Measurements from ENCODE around the gene FOXN3.

The FOXN3 gene

DNA sequence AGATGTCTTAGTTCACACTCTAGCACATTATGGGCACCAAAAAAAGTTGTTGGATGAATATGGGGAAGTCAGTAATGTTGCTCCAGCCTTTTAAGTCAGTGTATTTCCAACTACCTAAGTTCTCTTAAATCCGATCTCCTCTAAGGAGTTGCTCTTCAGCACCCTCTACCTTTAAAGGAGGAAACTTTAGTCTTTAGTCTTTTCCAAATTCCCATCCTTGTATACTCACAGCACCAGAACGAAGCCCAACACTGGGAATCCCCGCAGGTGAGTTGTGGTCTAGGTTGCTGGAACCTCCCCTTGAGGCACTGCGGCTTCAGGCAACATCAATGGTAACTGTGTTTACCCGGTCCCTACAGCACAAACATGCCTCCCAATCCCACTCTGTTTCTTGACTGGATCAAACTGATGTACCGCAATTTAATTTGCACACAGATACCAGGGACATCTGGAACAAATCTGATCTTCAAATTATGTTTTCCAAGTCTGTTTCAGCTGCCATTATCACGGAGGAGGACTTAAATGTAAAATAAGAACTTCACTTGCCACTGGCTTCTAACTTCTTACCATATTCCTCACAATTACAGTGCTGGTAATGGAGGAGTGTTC lies 179.0 kb downstream of the FOXN3 start:
- H3K9me3 ChIP-seq (ENCODE audit: insufficient read depth, low read length): no peaks in the 10 kb centered on the region
- no peaks in the 10 kb centered on the region for H3K4me1 ChIP-seq (ENCODE audit: insufficient read depth, insufficient read length)
- DNase-seq (ENCODE audit: low read depth, low spot score): no peak
- no peak overlapping the region for H3K4me3 ChIP-seq (ENCODE audit: insufficient read length, low read depth)
- TF ChIP-seq ZNF274 (IDR thresholded peaks at IDR 0.05; ENCODE audit: low read depth, low read length): no peak
- TF ChIP-seq YY1 (IDR thresholded peaks at IDR 0.05; ENCODE audit: insufficient read depth, insufficient read length): no peak
- no peak for TF ChIP-seq SUZ12 (IDR thresholded peaks at IDR 0.05; ENCODE audit: extremely low read depth, insufficient read depth, insufficient read length)
- H3K27me3 ChIP-seq (ENCODE audit: insufficient read depth, insufficient read length): no peaks in the 10 kb centered on the region
- H3K9ac ChIP-seq (ENCODE audit: insufficient read length, low read depth): no peak overlapping the region
- H3K36me3 ChIP-seq (ENCODE audit: insufficient read depth, insufficient read length, low read length): peaks cover 3% of the 10 kb centered on the region

DNA sequence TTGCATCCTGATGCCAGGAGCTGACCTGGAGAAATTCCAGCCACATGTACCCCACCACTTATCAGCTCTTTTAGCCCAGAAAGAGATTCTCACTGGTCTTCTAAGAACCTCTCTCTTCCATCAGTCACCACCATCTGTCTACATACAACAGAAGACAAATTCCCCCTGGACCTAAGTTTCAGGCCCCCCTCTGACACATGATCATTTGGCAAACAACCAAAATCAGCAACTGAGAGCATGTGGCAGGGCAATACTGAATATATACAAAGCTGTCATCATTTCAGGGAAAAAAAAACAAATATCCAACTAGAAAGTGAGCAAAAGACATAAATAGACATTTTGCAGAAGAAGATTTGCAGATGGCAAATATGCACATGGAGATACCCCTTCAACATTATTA lies 180.2 kb downstream of the FOXN3 start:
- Histone ChIP-seq H3K9ac (ENCODE audit: insufficient read length, low read depth) (no peak overlapping the region), H3K4me1 (ENCODE audit: insufficient read depth, insufficient read length) (no peaks in the 10 kb centered on the region), H3K9me3 (ENCODE audit: insufficient read depth, low read length) (no peaks in the 10 kb centered on the region), H3K36me3 (ENCODE audit: insufficient read depth, insufficient read length, low read length) (peaks cover 3% of the 10 kb centered on the region), H3K27me3 (ENCODE audit: insufficient read depth, insufficient read length) (no peaks in the 10 kb centered on the region), H3K4me3 (ENCODE audit: insufficient read length, low read depth) (no peak overlapping the region)
- TF ChIP-seq SUZ12 (IDR thresholded peaks at IDR 0.05; ENCODE audit: extremely low read depth, insufficient read depth, insufficient read length) (no peak), YY1 (IDR thresholded peaks at IDR 0.05; ENCODE audit: insufficient read depth, insufficient read length) (no peak), ZNF274 (IDR thresholded peaks at IDR 0.05; ENCODE audit: low read depth, low read length) (no peak)
- no peak for DNase-seq (ENCODE audit: low read depth, low spot score)

DNA sequence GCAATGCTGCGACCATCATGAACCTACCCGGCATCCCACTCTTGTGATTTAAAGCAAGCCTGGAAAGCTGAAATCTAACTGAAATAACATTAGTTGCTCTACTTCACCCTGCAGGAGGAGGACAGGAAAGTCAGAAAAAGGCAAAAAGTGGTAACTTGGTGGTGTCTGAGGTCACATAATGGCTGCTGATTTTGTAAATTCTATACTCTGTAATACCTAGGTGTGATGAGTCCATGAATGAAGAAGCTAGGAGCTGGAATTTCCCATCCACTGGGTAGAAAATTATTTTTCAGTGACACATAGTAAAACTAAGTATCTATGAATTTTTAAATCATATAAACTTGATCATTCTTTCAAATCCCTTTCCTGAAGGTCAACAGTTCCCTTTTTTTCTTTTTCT lies 183.8 kb downstream of the FOXN3 start:
- TF ChIP-seq ZNF274 (IDR thresholded peaks at IDR 0.05; ENCODE audit: low read depth, low read length): no peak
- no peak for TF ChIP-seq SUZ12 (IDR thresholded peaks at IDR 0.05; ENCODE audit: extremely low read depth, insufficient read depth, insufficient read length)
- TF ChIP-seq YY1 (IDR thresholded peaks at IDR 0.05; ENCODE audit: insufficient read depth, insufficient read length): no peak
- no peaks in the 10 kb centered on the region for H3K9me3 ChIP-seq (ENCODE audit: insufficient read depth, low read length)
- H3K4me3 ChIP-seq (ENCODE audit: insufficient read length, low read depth): no peak overlapping the region
- H3K9ac ChIP-seq (ENCODE audit: insufficient read length, low read depth): no peak overlapping the region
- no peak for DNase-seq (ENCODE audit: low read depth, low spot score)
- no peaks in the 10 kb centered on the region for H3K27me3 ChIP-seq (ENCODE audit: insufficient read depth, insufficient read length)
- no peaks in the 10 kb centered on the region for H3K36me3 ChIP-seq (ENCODE audit: insufficient read depth, insufficient read length, low read length)
- H3K4me1 ChIP-seq (ENCODE audit: insufficient read depth, insufficient read length): no peaks in the 10 kb centered on the region

DNA sequence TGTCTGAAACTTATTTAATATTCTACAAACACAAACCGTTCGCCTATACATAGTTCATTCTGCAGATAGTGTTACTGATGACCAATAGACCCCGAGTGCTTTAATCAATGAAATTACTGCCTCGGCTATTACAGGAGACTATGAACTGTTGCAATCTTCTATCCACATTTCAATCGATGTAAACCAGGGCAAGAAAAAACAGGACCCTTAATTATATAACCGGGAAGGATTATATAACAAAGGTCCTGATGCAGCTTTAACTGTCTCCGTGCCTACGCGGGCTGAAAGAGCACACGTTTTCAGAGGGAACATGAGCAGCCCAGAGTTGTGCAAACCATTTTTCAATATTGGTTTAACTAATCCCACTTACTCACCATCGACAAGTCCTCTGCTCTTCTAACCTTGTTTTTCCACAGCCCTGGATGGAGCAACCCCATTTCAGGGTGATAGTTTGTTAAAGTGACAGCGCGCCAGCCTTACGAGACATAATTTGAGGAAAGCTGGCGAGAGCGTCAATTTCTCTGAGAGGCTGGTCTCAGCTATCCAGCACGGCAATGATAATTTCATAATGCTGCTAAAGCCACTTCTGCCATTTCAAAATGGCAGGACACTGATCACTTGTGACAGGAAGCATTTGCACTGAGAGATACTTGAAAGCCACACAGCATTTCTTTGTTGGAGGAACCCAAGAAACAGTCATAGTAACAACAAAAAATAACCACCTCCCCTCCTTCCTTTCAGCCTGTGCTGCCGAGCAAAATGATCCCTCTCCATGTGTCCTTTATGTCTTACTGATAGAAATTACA lies 184.6 kb downstream of the FOXN3 start:
- Histone ChIP-seq H3K9me3 (ENCODE audit: insufficient read depth, low read length) (no peaks in the 10 kb centered on the region), H3K27me3 (ENCODE audit: insufficient read depth, insufficient read length) (no peaks in the 10 kb centered on the region), H3K4me3 (ENCODE audit: insufficient read length, low read depth) (no peak overlapping the region), H3K4me1 (ENCODE audit: insufficient read depth, insufficient read length) (no peaks in the 10 kb centered on the region), H3K9ac (ENCODE audit: insufficient read length, low read depth) (no peak overlapping the region), H3K36me3 (ENCODE audit: insufficient read depth, insufficient read length, low read length) (no peaks in the 10 kb centered on the region)
- DNase-seq (ENCODE audit: low read depth, low spot score): no peak
- TF ChIP-seq SUZ12 (IDR thresholded peaks at IDR 0.05; ENCODE audit: extremely low read depth, insufficient read depth, insufficient read length) (no peak), ZNF274 (IDR thresholded peaks at IDR 0.05; ENCODE audit: low read depth, low read length) (no peak), YY1 (IDR thresholded peaks at IDR 0.05; ENCODE audit: insufficient read depth, insufficient read length) (no peak)

DNA sequence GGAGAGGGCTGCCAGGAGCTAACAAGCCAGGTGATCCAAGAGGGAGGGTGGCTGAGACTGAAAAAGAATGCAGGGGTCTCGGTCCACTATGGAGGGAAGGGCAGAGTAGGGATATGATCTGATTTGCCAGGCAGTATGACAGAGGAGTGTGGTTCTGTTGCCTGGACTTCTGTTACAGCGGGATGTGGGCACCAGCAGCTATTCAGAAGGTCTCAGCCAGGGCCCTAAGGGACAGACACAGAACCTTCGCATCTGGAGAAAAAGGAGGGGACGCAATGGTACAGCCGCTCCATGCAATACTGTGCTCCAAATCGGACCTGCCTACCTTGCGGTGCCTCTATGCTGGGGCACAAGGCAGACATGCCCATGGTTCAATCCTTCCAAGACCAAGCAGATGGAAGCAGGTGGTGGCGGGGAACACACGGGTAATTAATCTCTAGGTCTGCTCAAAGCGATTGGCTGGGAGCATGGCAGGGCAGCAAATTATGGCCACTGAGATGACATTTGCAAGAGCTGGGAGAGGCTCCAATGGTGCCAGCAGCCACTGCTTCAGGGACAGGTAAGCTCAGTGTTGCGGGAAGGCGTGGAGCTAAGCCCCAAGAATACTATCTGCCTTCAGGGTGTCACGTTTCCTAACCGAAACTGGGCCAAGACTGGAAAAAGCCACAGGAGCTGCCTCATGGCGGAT lies 185.5 kb downstream of the FOXN3 start:
- no peaks in the 10 kb centered on the region for H3K36me3 ChIP-seq (ENCODE audit: insufficient read depth, insufficient read length, low read length)
- H3K4me1 ChIP-seq (ENCODE audit: insufficient read depth, insufficient read length): no peaks in the 10 kb centered on the region
- no peaks in the 10 kb centered on the region for H3K27me3 ChIP-seq (ENCODE audit: insufficient read depth, insufficient read length)
- no peak overlapping the region for H3K4me3 ChIP-seq (ENCODE audit: insufficient read length, low read depth)
- TF ChIP-seq SUZ12 (IDR thresholded peaks at IDR 0.05; ENCODE audit: extremely low read depth, insufficient read depth, insufficient read length): no peak
- no peak for TF ChIP-seq ZNF274 (IDR thresholded peaks at IDR 0.05; ENCODE audit: low read depth, low read length)
- no peak for TF ChIP-seq YY1 (IDR thresholded peaks at IDR 0.05; ENCODE audit: insufficient read depth, insufficient read length)
- no peak for DNase-seq (ENCODE audit: low read depth, low spot score)
- no peaks in the 10 kb centered on the region for H3K9me3 ChIP-seq (ENCODE audit: insufficient read depth, low read length)
- H3K9ac ChIP-seq (ENCODE audit: insufficient read length, low read depth): no peak overlapping the region

DNA sequence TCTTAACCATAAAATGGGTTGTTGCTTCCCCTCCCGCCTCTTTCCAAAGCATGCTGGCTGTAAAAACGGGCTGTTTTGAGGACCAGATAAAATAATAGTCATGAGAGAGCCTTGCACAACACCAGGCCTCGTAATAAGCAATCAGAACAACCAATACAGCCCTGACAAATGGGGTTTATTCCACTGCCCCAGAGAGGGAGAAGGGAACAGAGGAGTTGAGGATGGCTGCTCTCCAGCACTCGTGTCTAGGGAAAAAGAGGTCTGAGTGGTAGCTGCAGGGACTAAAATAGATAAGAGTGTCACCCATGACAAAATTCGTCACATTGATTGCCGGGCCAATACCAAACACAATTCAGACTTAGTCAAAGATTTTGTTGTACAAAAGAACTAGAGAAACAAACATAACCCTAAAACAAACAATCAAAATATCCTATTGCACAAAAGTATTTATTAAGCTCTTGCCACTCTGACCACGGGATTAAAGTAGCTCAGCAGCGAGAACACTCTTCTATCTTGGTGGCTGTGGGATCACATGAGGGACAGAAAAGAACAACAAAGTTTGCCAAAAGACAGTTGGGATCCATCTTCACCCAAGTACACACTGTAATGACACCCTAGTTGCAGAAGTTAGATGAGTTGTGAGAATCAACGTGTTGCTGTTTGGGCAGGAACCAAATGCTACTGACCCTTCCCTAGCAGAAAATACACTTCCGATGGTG lies 188.0 kb downstream of the FOXN3 start:
- no peaks in the 10 kb centered on the region for H3K9me3 ChIP-seq (ENCODE audit: insufficient read depth, low read length)
- no peaks in the 10 kb centered on the region for H3K36me3 ChIP-seq (ENCODE audit: insufficient read depth, insufficient read length, low read length)
- no peak overlapping the region for H3K9ac ChIP-seq (ENCODE audit: insufficient read length, low read depth)
- no peak overlapping the region for H3K4me3 ChIP-seq (ENCODE audit: insufficient read length, low read depth)
- no peaks in the 10 kb centered on the region for H3K27me3 ChIP-seq (ENCODE audit: insufficient read depth, insufficient read length)
- H3K4me1 ChIP-seq (ENCODE audit: insufficient read depth, insufficient read length): no peaks in the 10 kb centered on the region
- TF ChIP-seq ZNF274 (IDR thresholded peaks at IDR 0.05; ENCODE audit: low read depth, low read length) (no peak), SUZ12 (IDR thresholded peaks at IDR 0.05; ENCODE audit: extremely low read depth, insufficient read depth, insufficient read length) (no peak), YY1 (IDR thresholded peaks at IDR 0.05; ENCODE audit: insufficient read depth, insufficient read length) (no peak)
- DNase-seq (ENCODE audit: low read depth, low spot score): no peak

Measured in NT2/D1 (cell line).